ENCODE data around the gene TFEB. TPM values are rescaled to one million over a fixed set of nuclear protein-coding genes. Genes with fewer than 3 reads are reported as not detected.

TFEB gene
- total and polyA plus RNA-seq, 2 donors (not counting 3 experiments of a cell fraction or from before 2014, with no cell fraction given) = 4.9 to 6.6 TPM

DNA sequence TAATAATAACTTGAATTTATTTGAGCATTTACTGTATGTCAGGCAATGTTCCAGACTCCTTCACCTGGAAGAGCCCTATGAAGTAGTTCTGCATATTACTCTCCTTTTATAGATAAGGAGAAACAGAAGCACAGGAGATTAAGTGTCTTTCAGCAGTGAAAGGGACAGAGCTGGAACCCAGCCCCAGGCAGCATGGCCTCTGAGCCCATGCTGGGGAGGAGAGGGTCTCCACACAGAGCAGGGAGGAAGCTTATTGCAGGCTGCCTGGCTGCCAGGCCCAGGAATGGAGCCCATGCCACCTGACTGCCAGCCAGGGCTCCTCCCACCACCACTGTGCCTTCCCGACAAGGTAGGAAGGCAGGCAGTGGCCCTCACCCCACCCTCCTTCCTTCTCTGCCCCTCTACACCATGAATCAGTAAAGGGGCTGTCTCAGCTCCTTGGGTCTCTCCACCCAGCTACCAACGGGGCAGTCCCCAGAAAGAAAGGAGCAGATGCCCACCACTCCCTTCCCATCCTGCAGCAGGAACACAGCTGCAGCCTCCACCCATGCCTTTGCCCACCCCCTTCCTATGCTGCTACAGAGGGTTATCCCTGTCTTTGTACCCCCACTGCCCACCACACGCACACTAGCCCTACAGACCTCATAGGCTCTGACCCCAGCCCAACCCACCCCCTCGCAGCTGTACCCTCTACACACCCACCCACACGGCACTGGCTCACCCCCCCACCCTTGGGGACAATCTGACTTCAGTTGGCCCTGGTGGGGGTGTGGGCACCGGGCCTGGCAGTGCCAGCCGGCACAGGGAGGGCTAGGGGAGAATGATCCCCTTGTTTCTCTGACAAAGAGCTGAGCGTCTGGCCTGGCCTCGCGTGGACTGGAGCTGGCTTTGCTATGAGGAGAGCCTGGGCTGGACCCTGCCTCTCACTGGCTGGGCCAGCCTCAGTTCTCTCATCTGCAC, 41.8 kb downstream of the TFEB start:
- BruUV-seq (replicated peaks) = no TSS peak
- Histone ChIP-seq H3K4me3 (replicated peaks in 1 of 3; ENCODE audit: insufficient read depth in 1 of 3, low read depth in 1 of 3, low read length in 3 of 3) (no peak overlapping the region), H3K27ac (ENCODE audit: insufficient read depth, low read depth, low read length) (no peak overlapping the region), H3K4me2 (ENCODE audit: insufficient read depth, low read length) (no peak overlapping the region), H3K79me2 (ENCODE audit: control insufficient read depth, insufficient read depth, low read length) (no peaks in the 10 kb centered on the region), H3K36me3 (ENCODE audit: control insufficient read depth in 2 of 2, extremely low read depth in 1 of 2, insufficient read depth in 2 of 2, low read length in 2 of 2) (no peaks in the 10 kb centered on the region), H4K20me1 (replicated peaks; ENCODE audit: control insufficient read depth, extremely low read depth, insufficient read depth, low read length) (no peaks in the 10 kb centered on the region), H3K9me3 (replicated peaks; ENCODE audit: control insufficient read depth, insufficient read depth, low read length) (no peaks in the 10 kb centered on the region), H2AFZ (ENCODE audit: low read depth, low read length) (no peak overlapping the region), H3K9ac (replicated peaks; ENCODE audit: extremely low read depth, insufficient read depth, low read length) (no peak overlapping the region), H3K9me1 (replicated peaks; ENCODE audit: control insufficient read depth, extremely low read depth, insufficient read depth, low read length) (no peaks in the 10 kb centered on the region), H3K4me1 (ENCODE audit: control insufficient read depth, extremely low read depth, insufficient read depth, low read length) (peaks cover 12% of the 10 kb centered on the region), H3K27me3 (ENCODE audit: control insufficient read depth in 2 of 2, insufficient read depth in 2 of 2, low read length in 2 of 2) (peaks cover 0 to 2% of the 10 kb centered on the region in 2 experiments)
- FAIRE-seq (no peak), DNase-seq (ENCODE audit: low read depth, low spot score) (no peak)
- ChIA-PET CTCF (interaction anchor here (0.9 to 2.4 kb wide), 3 partner anchors 82 to 387 kb away, joined by 3 to 9 read pairs (median 5); no protein-coding TSS in a partner anchor), POLR2A (no interaction called here)
- intact Hi-C loops (cut with micrococcal nuclease) (no loop called here), dilution Hi-C loops (cut with MboI; ENCODE audit: extremely low pct_ligation_motif_present, low sequenced_read_pairs) (no loop called here)
- no peak for TF ChIP-seq POLR2A (IDR thresholded peaks at IDR 0.05; ENCODE audit: low read depth, low read length)
- TF ChIP-seq, protein P1, sequence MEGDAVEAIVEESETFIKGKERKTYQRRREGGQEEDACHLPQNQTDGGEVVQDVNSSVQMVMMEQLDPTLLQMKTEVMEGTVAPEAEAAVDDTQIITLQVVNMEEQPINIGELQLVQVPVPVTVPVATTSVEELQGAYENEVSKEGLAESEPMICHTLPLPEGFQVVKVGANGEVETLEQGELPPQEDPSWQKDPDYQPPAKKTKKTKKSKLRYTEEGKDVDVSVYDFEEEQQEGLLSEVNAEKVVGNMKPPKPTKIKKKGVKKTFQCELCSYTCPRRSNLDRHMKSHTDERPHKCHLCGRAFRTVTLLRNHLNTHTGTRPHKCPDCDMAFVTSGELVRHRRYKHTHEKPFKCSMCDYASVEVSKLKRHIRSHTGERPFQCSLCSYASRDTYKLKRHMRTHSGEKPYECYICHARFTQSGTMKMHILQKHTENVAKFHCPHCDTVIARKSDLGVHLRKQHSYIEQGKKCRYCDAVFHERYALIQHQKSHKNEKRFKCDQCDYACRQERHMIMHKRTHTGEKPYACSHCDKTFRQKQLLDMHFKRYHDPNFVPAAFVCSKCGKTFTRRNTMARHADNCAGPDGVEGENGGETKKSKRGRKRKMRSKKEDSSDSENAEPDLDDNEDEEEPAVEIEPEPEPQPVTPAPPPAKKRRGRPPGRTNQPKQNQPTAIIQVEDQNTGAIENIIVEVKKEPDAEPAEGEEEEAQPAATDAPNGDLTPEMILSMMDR (IDR thresholded peaks at IDR 0.05; ENCODE audit: extremely low read depth in 1 of 2, insufficient read depth in 1 of 2, low read depth in 1 of 2, low read length in 2 of 2) = no peak
- TF ChIP-seq FOS (IDR thresholded peaks at IDR 0.05; ENCODE audit: borderline replicate concordance, insufficient read depth, low read length) = no peak
- no peak for TF ChIP-seq GATA2 (IDR thresholded peaks at IDR 0.05; ENCODE audit: insufficient read depth, insufficient read length, low read depth, low read length)
- no peak for TF ChIP-seq JUN (IDR thresholded peaks at IDR 0.05; ENCODE audit: borderline replicate concordance, insufficient read depth, insufficient read length, low read depth)
- no peak for TF ChIP-seq MYC (IDR thresholded peaks at IDR 0.05; ENCODE audit: low read depth, low read length)
- no peak for TF ChIP-seq EZH2 (IDR thresholded peaks at IDR 0.05; ENCODE audit: borderline replicate concordance, low read depth, low read length, severe bottlenecking)
- TF ChIP-seq POLR2AphosphoS5 (IDR thresholded peaks at IDR 0.05; ENCODE audit: insufficient read depth, low read depth, low read length) = no peak
- TF ChIP-seq, protein P2, sequence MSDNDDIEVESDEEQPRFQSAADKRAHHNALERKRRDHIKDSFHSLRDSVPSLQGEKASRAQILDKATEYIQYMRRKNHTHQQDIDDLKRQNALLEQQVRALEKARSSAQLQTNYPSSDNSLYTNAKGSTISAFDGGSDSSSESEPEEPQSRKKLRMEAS (IDR thresholded peaks at IDR 0.05; ENCODE audit: insufficient read depth, insufficient read length) = no peak

All from endothelial cell of umbilical vein (primary cell).